ENCODE data around the gene EYA3.

EYA3 gene

DNA sequence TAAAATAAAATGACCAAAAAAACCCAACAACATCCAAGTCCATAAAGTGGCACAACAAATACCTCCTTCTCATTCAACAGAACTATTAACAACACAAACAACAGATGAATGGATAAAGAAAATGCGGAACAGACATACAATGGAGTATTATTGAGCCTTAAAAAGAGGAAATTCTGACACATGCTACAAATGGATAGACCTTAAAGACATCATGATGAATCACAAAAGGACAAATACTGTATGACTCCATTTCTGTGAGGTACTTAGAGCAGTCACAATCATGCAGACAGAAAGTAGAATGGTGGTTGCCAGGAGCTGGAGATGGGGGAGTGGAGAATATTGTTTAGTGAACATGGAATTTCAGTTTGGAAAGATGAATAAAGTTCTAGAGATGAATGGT lies 42.6 kb downstream of the EYA3 start (continued):
- TF ChIP-seq POU6F1 (CRISPR knock-in tag; IDR thresholded peaks at IDR 0.05; ENCODE audit: borderline replicate concordance, low read depth) (no peak), PATZ1 (CRISPR knock-in tag; IDR thresholded peaks at IDR 0.05; ENCODE audit: borderline replicate concordance) (no peak), TOX (CRISPR knock-in tag; IDR thresholded peaks at IDR 0.05; ENCODE audit: borderline replicate concordance) (no peak), ZNF565 (CRISPR knock-in tag; conservative IDR thresholded peaks at IDR 0.05; ENCODE audit: low read depth) (no peak), OSR1 (CRISPR knock-in tag; IDR thresholded peaks at IDR 0.05) (no peak), ZFP3 (CRISPR knock-in tag; IDR thresholded peaks at IDR 0.05) (no peak), ZNF8 (CRISPR knock-in tag; IDR thresholded peaks at IDR 0.05) (no peak)

- TF ChIP-seq CSDC2 (CRISPR knock-in tag; IDR thresholded peaks at IDR 0.05) (no peak), OSR1 (CRISPR knock-in tag; IDR thresholded peaks at IDR 0.05) (no peak), RARB (CRISPR knock-in tag; IDR thresholded peaks at IDR 0.05) (no peak), ZNF8 (CRISPR knock-in tag; IDR thresholded peaks at IDR 0.05) (no peak), TOX (CRISPR knock-in tag; IDR thresholded peaks at IDR 0.05; ENCODE audit: borderline replicate concordance) (no peak), TCF4 (CRISPR knock-in tag; IDR thresholded peaks at IDR 0.05; ENCODE audit: borderline replicate concordance) (no peak), ZC3H10 (CRISPR knock-in tag; IDR thresholded peaks at IDR 0.05) (no peak), ISL1 (CRISPR knock-in tag; IDR thresholded peaks at IDR 0.05) (no peak), ZFP30 (CRISPR knock-in tag; IDR thresholded peaks at IDR 0.05) (no peak), ESRRG (CRISPR knock-in tag; IDR thresholded peaks at IDR 0.05) (no peak), ZNF70 (CRISPR knock-in tag; IDR thresholded peaks at IDR 0.05) (no peak)
- TF ChIP-seq, protein P1, sequence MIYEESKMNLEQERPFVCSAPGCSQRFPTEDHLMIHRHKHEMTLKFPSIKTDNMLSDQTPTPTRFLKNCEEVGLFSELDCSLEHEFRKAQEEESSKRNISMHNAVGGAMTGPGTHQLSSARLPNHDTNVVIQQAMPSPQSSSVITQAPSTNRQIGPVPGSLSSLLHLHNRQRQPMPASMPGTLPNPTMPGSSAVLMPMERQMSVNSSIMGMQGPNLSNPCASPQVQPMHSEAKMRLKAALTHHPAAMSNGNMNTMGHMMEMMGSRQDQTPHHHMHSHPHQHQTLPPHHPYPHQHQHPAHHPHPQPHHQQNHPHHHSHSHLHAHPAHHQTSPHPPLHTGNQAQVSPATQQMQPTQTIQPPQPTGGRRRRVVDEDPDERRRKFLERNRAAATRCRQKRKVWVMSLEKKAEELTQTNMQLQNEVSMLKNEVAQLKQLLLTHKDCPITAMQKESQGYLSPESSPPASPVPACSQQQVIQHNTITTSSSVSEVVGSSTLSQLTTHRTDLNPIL (CRISPR knock-in tag; IDR thresholded peaks at IDR 0.05; ENCODE audit: low read depth): no peak
- TF ChIP-seq, protein P2, sequence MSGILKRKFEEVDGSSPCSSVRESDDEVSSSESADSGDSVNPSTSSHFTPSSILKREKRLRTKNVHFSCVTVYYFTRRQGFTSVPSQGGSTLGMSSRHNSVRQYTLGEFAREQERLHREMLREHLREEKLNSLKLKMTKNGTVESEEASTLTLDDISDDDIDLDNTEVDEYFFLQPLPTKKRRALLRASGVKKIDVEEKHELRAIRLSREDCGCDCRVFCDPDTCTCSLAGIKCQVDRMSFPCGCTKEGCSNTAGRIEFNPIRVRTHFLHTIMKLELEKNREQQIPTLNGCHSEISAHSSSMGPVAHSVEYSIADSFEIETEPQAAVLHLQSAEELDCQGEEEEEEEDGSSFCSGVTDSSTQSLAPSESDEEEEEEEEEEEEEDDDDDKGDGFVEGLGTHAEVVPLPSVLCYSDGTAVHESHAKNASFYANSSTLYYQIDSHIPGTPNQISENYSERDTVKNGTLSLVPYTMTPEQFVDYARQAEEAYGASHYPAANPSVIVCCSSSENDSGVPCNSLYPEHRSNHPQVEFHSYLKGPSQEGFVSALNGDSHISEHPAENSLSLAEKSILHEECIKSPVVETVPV (CRISPR knock-in tag; IDR thresholded peaks at IDR 0.05): no peak
- no peak for ATAC-seq
These were observed 44.0 kb downstream of the EYA3 start for GRCh38 chr1:28044399-28044798.

GRCh38 chr1:28039341-28039740 lies 49.1 kb downstream of the EYA3 start:
- TF ChIP-seq RARB (CRISPR knock-in tag; IDR thresholded peaks at IDR 0.05) (no peak), PPARA (CRISPR knock-in tag; IDR thresholded peaks at IDR 0.05; ENCODE audit: borderline replicate concordance) (no peak), BACH2 (CRISPR knock-in tag; IDR thresholded peaks at IDR 0.05; ENCODE audit: borderline replicate concordance) (no peak), TOX (CRISPR knock-in tag; IDR thresholded peaks at IDR 0.05; ENCODE audit: borderline replicate concordance) (no peak), ARNTL (CRISPR knock-in tag; IDR thresholded peaks at IDR 0.05; ENCODE audit: borderline replicate concordance, low read depth) (no peak), SNAI2 (CRISPR knock-in tag; IDR thresholded peaks at IDR 0.05) (no peak), ESRRG (CRISPR knock-in tag; IDR thresholded peaks at IDR 0.05) (no peak), ZNF565 (CRISPR knock-in tag; conservative IDR thresholded peaks at IDR 0.05; ENCODE audit: low read depth) (no peak), PATZ1 (CRISPR knock-in tag; IDR thresholded peaks at IDR 0.05; ENCODE audit: borderline replicate concordance) (no peak), ZNF8 (CRISPR knock-in tag; IDR thresholded peaks at IDR 0.05) (no peak)
- TF ChIP-seq, protein P1 (CRISPR knock-in tag; IDR thresholded peaks at IDR 0.05; ENCODE audit: low read depth): no peak
- TF ChIP-seq, protein P3, sequence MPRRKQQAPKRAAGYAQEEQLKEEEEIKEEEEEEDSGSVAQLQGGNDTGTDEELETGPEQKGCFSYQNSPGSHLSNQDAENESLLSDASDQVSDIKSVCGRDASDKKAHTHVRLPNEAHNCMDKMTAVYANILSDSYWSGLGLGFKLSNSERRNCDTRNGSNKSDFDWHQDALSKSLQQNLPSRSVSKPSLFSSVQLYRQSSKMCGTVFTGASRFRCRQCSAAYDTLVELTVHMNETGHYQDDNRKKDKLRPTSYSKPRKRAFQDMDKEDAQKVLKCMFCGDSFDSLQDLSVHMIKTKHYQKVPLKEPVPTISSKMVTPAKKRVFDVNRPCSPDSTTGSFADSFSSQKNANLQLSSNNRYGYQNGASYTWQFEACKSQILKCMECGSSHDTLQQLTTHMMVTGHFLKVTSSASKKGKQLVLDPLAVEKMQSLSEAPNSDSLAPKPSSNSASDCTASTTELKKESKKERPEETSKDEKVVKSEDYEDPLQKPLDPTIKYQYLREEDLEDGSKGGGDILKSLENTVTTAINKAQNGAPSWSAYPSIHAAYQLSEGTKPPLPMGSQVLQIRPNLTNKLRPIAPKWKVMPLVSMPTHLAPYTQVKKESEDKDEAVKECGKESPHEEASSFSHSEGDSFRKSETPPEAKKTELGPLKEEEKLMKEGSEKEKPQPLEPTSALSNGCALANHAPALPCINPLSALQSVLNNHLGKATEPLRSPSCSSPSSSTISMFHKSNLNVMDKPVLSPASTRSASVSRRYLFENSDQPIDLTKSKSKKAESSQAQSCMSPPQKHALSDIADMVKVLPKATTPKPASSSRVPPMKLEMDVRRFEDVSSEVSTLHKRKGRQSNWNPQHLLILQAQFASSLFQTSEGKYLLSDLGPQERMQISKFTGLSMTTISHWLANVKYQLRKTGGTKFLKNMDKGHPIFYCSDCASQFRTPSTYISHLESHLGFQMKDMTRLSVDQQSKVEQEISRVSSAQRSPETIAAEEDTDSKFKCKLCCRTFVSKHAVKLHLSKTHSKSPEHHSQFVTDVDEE (CRISPR knock-in tag; IDR thresholded peaks at IDR 0.05): no peak
- ATAC-seq: no peak

All from SK-N-SH treated with all-trans-retinoic acid at 6 μM for 48 hours (cell line).